ENCODE results near the gene EFCAB6.

- TF ChIP-seq CTCF (IDR thresholded peaks at IDR 0.05) (no peak), POLR2A (IDR thresholded peaks at IDR 0.05) (no peak), POLR2AphosphoS5 (IDR thresholded peaks at IDR 0.05) (no peak)
Measured at GRCh38 chr22:43506487-43506886, 305.6 kb downstream of the EFCAB6 start.

All from breast epithelium (tissue), 3 donors.